Lower lobe of right lung (tissue), 2 donors: ENCODE data around the gene MYO1B. TPM values are rescaled to one million over a fixed set of nuclear protein-coding genes. Genes with fewer than 3 reads are reported as not detected.
A peak's percentile ranks its signal among the peaks of the same experiment; 100 is the strongest.

ENCODE experiments used
- ATAC-seq, 2 donors: fragments of 200-7000 bp; cut with Tn5 transposase; one replicate each; pipeline ENCODE4 v1.9.1; 2020 to 2022; ENCODE audit warnings: mild to moderate bottlenecking in 2 of 2, moderate library complexity in 2 of 2
- DNase-seq: peaks from one replicate; pipeline ENCODE4 v3.0.0-alpha.2; 2020
- H3K27ac ChIP-seq: fragments of 200-600 bp; one replicate; pipeline ENCODE4 v1.8.0; 2022
- H3K27me3 ChIP-seq: fragments of 200-600 bp; one replicate; pipeline ENCODE4 v1.8.0; 2022; ENCODE audit warnings: low read depth
- H3K36me3 ChIP-seq: fragments of 200-600 bp; one replicate; pipeline ENCODE4 v1.8.0; 2022; ENCODE audit warnings: mild to moderate bottlenecking
- H3K4me1 ChIP-seq: fragments of 200-600 bp; one replicate; pipeline ENCODE4 v1.8.0; 2022
- H3K4me3 ChIP-seq: fragments of 200-600 bp; one replicate; pipeline ENCODE4 v1.8.0; 2022; ENCODE audit warnings: mild to moderate bottlenecking
- H3K9me3 ChIP-seq: fragments of 200-600 bp; one replicate; pipeline ENCODE4 v1.8.0; 2022
- CTCF ChIP-seq: fragments of 200-600 bp; IDR thresholded peaks from one replicate; pipeline ENCODE4 v1.8.0; 2022; ENCODE audit warnings: antibody characterized with exemption, mild to moderate bottlenecking
- intact Hi-C: fragments of 100-400 bp; cut with DNase I; formaldehyde crosslinking; loops from one replicate; pipeline ENCODE4 v1.11.0; 2022
- total RNA-seq: library from RNA; stranded (reverse); fragmentation: NEBNext Ultra II Directional; extraction: Animal tissue kit (Norgen Biotek cat#: 25700); gene quantifications from one replicate; pipeline ENCODE4 v1.2.1, GENCODE V29; 2021
- donor health status: DM: no; HTN: yes; CAD: no; lungs with severe emphysema.

The MYO1B gene
- total RNA-seq, 1 donor from 2014 or later, result 123 TPM

- peak; percentile 48 to 64 for ATAC-seq
- TF ChIP-seq CTCF, result no peak
- Histone ChIP-seq H3K4me3 (no peak overlapping the region), H3K36me3 (no peaks in the 10 kb centered on the region), H3K4me1 (peaks cover 43% of the 10 kb centered on the region), H3K9me3 (peaks cover 1% of the 10 kb centered on the region), H3K27me3 (no peaks in the 10 kb centered on the region), H3K27ac (peak overlapping the region; percentile 15)
- DNase-seq, result no peak
- intact Hi-C loops, result no loop called here
Measured at GRCh38 chr2:191318729-191319078, 73.5 kb downstream of the MYO1B start.

- no peaks in the 10 kb centered on the region for H3K27me3 ChIP-seq
- no peaks in the 10 kb centered on the region for H3K36me3 ChIP-seq
- peaks cover 6% of the 10 kb centered on the region for H3K9me3 ChIP-seq
- DNase-seq (no peak), ATAC-seq (peak; percentile 27 to 48)
- peak overlapping the region; percentile 15 for H3K27ac ChIP-seq
- peaks cover 43% of the 10 kb centered on the region for H3K4me1 ChIP-seq
- no peak overlapping the region for H3K4me3 ChIP-seq
- intact Hi-C loops, result no loop called here
- TF ChIP-seq CTCF, result no peak
Measured at GRCh38 chr2:191319186-191319585, 74.0 kb downstream of the MYO1B start.

GRCh38 chr2:191320881-191321280 is 75.7 kb downstream of the MYO1B start:
- no peak for TF ChIP-seq CTCF
- DNase-seq (no peak), ATAC-seq (no peak)
- H3K36me3 ChIP-seq, result no peaks in the 10 kb centered on the region
- H3K27me3 ChIP-seq, result no peaks in the 10 kb centered on the region
- intact Hi-C loops, result no loop called here
- peaks cover 43% of the 10 kb centered on the region for H3K4me1 ChIP-seq
- no peak overlapping the region for H3K27ac ChIP-seq
- H3K9me3 ChIP-seq, result peaks cover 9% of the 10 kb centered on the region
- H3K4me3 ChIP-seq, result no peak overlapping the region

GRCh38 chr2:191321861-191322662 is 76.9 kb downstream of the MYO1B start:
- DNase-seq, result no peak
- Histone ChIP-seq H3K4me1 (peaks cover 43% of the 10 kb centered on the region), H3K27ac (no peak overlapping the region), H3K4me3 (no peak overlapping the region), H3K9me3 (peaks cover 9% of the 10 kb centered on the region), H3K36me3 (no peaks in the 10 kb centered on the region), H3K27me3 (no peaks in the 10 kb centered on the region)
- ATAC-seq, result no peak
- intact Hi-C loops, result no loop called here
- no peak for TF ChIP-seq CTCF

- Histone ChIP-seq H3K27me3 (no peaks in the 10 kb centered on the region), H3K36me3 (no peaks in the 10 kb centered on the region), H3K4me3 (no peak overlapping the region), H3K27ac (peak overlapping the region; percentile 12), H3K9me3 (peaks cover 9% of the 10 kb centered on the region), H3K4me1 (peaks cover 35% of the 10 kb centered on the region)
- ATAC-seq (no peak), DNase-seq (no peak)
- intact Hi-C loops, result no loop called here
- no peak for TF ChIP-seq CTCF
Measured at GRCh38 chr2:191322828-191323506, 77.8 kb downstream of the MYO1B start.
